GM23338 (cell line): ENCODE data around the gene KRT15. TPM values are rescaled to one million over a fixed set of nuclear protein-coding genes. Genes with fewer than 3 reads are reported as not detected.

Experiments used
- ATAC-seq: fragments of 200-7000 bp; cut with Tn5 transposase; 3 replicates; pipeline ENCODE4 v1.9.1; 2020
- DNase-seq: peaks from one replicate; pipeline ENCODE4 v3.0.0-alpha.2; 2015; ENCODE audit warnings: low spot score
- H2AFZ ChIP-seq: fragments of 200-600 bp; sonication (generic); 2 replicates; pipeline ENCODE4 v1.8.0; 2016; ENCODE audit warnings: antibody characterized with exemption, mild to moderate bottlenecking, moderate library complexity
- H3F3A ChIP-seq: fragments of 200-600 bp; sonication (generic); replicated peaks from 2 replicates; pipeline ENCODE4 v1.8.0; 2017; ENCODE audit warnings: antibody characterized with exemption, mixed run types, low read depth
- H3K27ac ChIP-seq: fragments of 200-600 bp; sonication (generic); 2 replicates; pipeline ENCODE4 v1.6.1; 2016; ENCODE audit warnings: low read depth
- H3K27me3 ChIP-seq: fragments of 200-600 bp; sonication (generic); 2 replicates; pipeline ENCODE4 v1.8.0; 2016; ENCODE audit warnings: mild to moderate bottlenecking, mixed run types, moderate library complexity; ENCODE audit not compliant: insufficient read depth
- H3K36me3 ChIP-seq: fragments of 200-600 bp; sonication (generic); 2 replicates; pipeline ENCODE4 v1.8.0; 2016; ENCODE audit warnings: mild to moderate bottlenecking; ENCODE audit not compliant: insufficient read depth
- H3K4me1 ChIP-seq: fragments of 200-600 bp; sonication (generic); 2 replicates; pipeline ENCODE4 v1.8.0; 2016; ENCODE audit warnings: mild to moderate bottlenecking, moderate library complexity; ENCODE audit not compliant: insufficient read depth
- H3K4me2 ChIP-seq: fragments of 200-600 bp; sonication (generic); 2 replicates; pipeline ENCODE4 v1.7.1; 2017; ENCODE audit warnings: mixed run types
- H3K4me3 ChIP-seq: fragments of 200-600 bp; sonication (generic); 2 replicates; pipeline ENCODE4 v1.6.1; 2016; ENCODE audit warnings: mixed run types
- H3K79me2 ChIP-seq: fragments of 200-600 bp; sonication (generic); replicated peaks from 2 replicates; pipeline ENCODE4 v1.8.0; 2017; ENCODE audit warnings: mild to moderate bottlenecking; ENCODE audit not compliant: insufficient read depth
- H3K9me2 ChIP-seq: fragments of 200-600 bp; sonication (generic); 2 replicates; pipeline ENCODE4 v1.8.0; 2017; ENCODE audit not compliant: insufficient read depth
- H4K20me1 ChIP-seq: fragments of 200-600 bp; sonication (generic); replicated peaks from 2 replicates; pipeline ENCODE4 v1.8.0; 2017; ENCODE audit warnings: mild to moderate bottlenecking; ENCODE audit not compliant: insufficient read depth
- H3K27ac Mint-ChIP-seq: 2 replicates; pipeline ENCODE4 v1.8.0; 2020; ENCODE audit warnings: inconsistent platforms, mild to moderate bottlenecking, moderate library complexity, mixed read lengths
- H3K27me3 Mint-ChIP-seq: 3 replicates; pipeline ENCODE4 v1.8.0; 2022; ENCODE audit warnings: low read depth, mild to moderate bottlenecking, moderate library complexity, mixed read lengths, inconsistent platforms; ENCODE audit not compliant: insufficient read depth, poor library complexity
- H3K36me3 Mint-ChIP-seq: 3 replicates; pipeline ENCODE4 v1.8.0; 2021; ENCODE audit warnings: low read depth, mild to moderate bottlenecking, inconsistent platforms, moderate library complexity, mixed read lengths
- H3K4me1 Mint-ChIP-seq: 3 replicates; pipeline ENCODE4 v1.8.0; 2020; ENCODE audit warnings: mild to moderate bottlenecking, inconsistent platforms, mixed read lengths
- H3K4me3 Mint-ChIP-seq: 3 replicates; pipeline ENCODE4 v1.8.0; 2021; ENCODE audit warnings: moderate library complexity, mild to moderate bottlenecking, inconsistent platforms, mixed read lengths
- H3K9me3 Mint-ChIP-seq: 3 replicates; pipeline ENCODE4 v1.8.0; 2020; ENCODE audit warnings: moderate library complexity, mild to moderate bottlenecking, inconsistent platforms, mixed read lengths
- CREB1 ChIP-seq: fragments of 250-450 bp; sonication (Bioruptor Pico); IDR thresholded peaks from 2 replicates; pipeline ENCODE4 v1.5.0; 2020; ENCODE audit warnings: low read depth, mild to moderate bottlenecking, moderate library complexity
- CTCF ChIP-seq, 2 experiments: fragments of 200-600 bp in 1 of 2; sonication (generic) in 1 of 2; conservative IDR thresholded peaks; 2 replicates each; pipeline versions ENCODE4 v1.5.1 to v1.6.1; 2016 to 2017; ENCODE audit warnings: antibody characterized with exemption in 2 of 2, low read depth in 2 of 2, mild to moderate bottlenecking in 2 of 2, moderate library complexity in 1 of 2
- ETS1 ChIP-seq: IDR thresholded peaks from 2 replicates; pipeline ENCODE4 v1.6.1; 2016; ENCODE audit warnings: antibody characterized with exemption
- EZH2 ChIP-seq: fragments of 200-600 bp; sonication (generic); IDR thresholded peaks from one replicate; pipeline ENCODE4 v1.8.0; 2017; ENCODE audit warnings: antibody characterized with exemption, mild to moderate bottlenecking, low read depth; ENCODE audit not compliant: unreplicated experiment
- EZH2phosphoT487 ChIP-seq: fragments of 200-600 bp; sonication (generic); IDR thresholded peaks from one replicate; pipeline ENCODE4 v1.8.1; 2018; ENCODE audit warnings: antibody characterized with exemption; ENCODE audit not compliant: unreplicated experiment
- NANOG ChIP-seq: IDR thresholded peaks from 2 replicates; pipeline ENCODE4 v1.6.1; 2016; ENCODE audit warnings: antibody characterized with exemption, borderline replicate concordance
- POLR2AphosphoS5 ChIP-seq: IDR thresholded peaks from 2 replicates; pipeline ENCODE4 v1.6.1; 2016; ENCODE audit warnings: antibody characterized with exemption, low read depth
- REST ChIP-seq: IDR thresholded peaks from one replicate; pipeline ENCODE4 v1.6.1; 2018; ENCODE audit warnings: antibody characterized with exemption; ENCODE audit not compliant: unreplicated experiment
- ZNF331 ChIP-seq: fragments of 250-450 bp; sonication (Bioruptor Pico); IDR thresholded peaks from 2 replicates; pipeline ENCODE4 v1.5.0; 2020; ENCODE audit warnings: low read depth, mild to moderate bottlenecking, moderate library complexity
- ZNF462 ChIP-seq: fragments of 250-450 bp; sonication (Bioruptor Pico); IDR thresholded peaks from 2 replicates; pipeline ENCODE4 v1.5.0; 2020; ENCODE audit warnings: mild to moderate bottlenecking, moderate library complexity
- long read RNA-seq: library from polyadenylated mRNA; unstranded; transcript quantifications from one replicate; pipeline ENCODE4 v2.0.0, GENCODE V29; 2020; ENCODE audit not compliant: unreplicated experiment
- polyA plus RNA-seq: library from polyadenylated mRNA; unstranded; fragments of >200 nt; fragmentation: Nextera tagmentation; extraction: Ambion mirVana; gene quantifications from 2 replicates; pipeline ENCODE4 v1.2.1, GENCODE V29; 2016
- total RNA-seq: library from RNA; depleted of rRNA; stranded (reverse); fragments of >200 nt; shearing (Covaris generic); gene quantifications from 2 replicates; pipeline ENCODE4 v1.2.3, GENCODE V29; 2014; rRNA removed

The KRT15 gene
- 0.03 and 1.2 TPM in 2 replicates for total RNA-seq
- not detected in 2 replicates for polyA plus RNA-seq
- long read RNA-seq: 0 reads

DNA sequence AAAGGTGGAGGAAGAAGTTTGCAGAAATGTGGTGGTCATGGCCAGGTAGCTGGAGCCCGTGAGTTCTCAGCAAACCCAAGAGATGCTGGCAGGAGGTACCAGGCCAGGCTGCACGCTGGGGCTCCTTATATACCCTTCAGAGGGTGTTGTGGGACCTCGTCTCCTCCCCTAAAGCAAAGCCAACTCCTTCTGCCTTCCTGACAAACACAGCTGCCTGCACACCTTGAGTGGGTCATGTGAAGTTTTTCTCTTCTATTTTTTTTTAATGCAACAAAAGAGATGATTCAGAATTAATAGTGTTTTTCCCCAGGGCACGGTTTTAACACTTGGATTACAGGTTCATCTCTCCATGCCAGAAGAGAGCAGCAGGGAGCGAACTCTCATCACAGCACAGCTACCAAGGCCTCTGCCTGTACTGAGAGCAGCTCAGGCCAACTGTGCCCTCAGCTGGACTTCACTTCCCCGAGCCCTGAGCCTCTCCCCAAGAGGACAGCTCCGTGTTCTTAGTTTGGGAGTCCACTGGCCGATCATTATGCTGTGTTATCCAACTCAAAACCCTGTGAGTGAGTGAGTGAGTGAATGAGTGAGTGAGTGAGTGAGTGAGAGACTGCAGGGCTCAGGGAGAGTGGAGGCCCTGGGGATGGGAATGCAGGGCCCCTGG, at the start of gene KRT15:
Gene KRT15 (minus strand): TSS at position 102 of the 661 bp plus-strand sequence. CDS start 63 bp downstream, at position 39.
- Histone ChIP-seq H3K9me2 (no peaks in the 10 kb centered on the region), H3K27me3 (no peaks in the 10 kb centered on the region), H3K27ac (no peak within 1 kb of the TSS), H3K4me2 (no peak within 1 kb of the TSS), H3K79me2 (no peaks in the 10 kb centered on the region), H3F3A (0 out of 2 replicates have a peak, but pooled peaks cover 4% of the 10 kb centered on the region), H3K36me3 (0 out of 2 replicates have a peak, but pooled peaks cover 9% of the 10 kb centered on the region), H4K20me1 (no peaks in the 10 kb centered on the region), H3K4me1 (peaks cover 12% of the 10 kb centered on the region; the same call in 1 of the 2 replicates), H2AFZ (no peak within 1 kb of the TSS), H3K4me3 (no peak within 1 kb of the TSS)
- Mint-ChIP-seq H3K27me3 (peaks cover 20% of the 10 kb centered on the region), H3K4me3 (no peak within 1 kb of the TSS), H3K4me1 (peaks cover 21% of the 10 kb centered on the region), H3K27ac (no peak within 1 kb of the TSS), H3K9me3 (no peaks in the 10 kb centered on the region), H3K36me3 (peaks cover 13% of the 10 kb centered on the region)
- ATAC-seq (no peak), DNase-seq (no peak)
- TF ChIP-seq ETS1 (no peak), CREB1 (CRISPR knock-in tag) (no peak), EZH2 (no peak), EZH2phosphoT487 (no peak), ZNF331 (CRISPR knock-in tag) (no peak), REST (no peak), ZNF462 (CRISPR knock-in tag) (no peak), CTCF (conservative IDR thresholded peaks at IDR 0.05; ENCODE audit: low read depth in 2 of 2) (no peak), POLR2AphosphoS5 (no peak), NANOG (no peak)
